ENCODE results near the gene CDHR3. TPM values are rescaled to one million over a fixed set of nuclear protein-coding genes. Genes with fewer than 3 reads are reported as not detected.

CDHR3 gene
- total RNA-seq, 1 donor from 2014 or later = 3.1 TPM

- Histone ChIP-seq H3K9ac (ENCODE audit: low read length) (no peak overlapping the region), H3K36me3 (ENCODE audit: insufficient read depth, low read length) (no peaks in the 10 kb centered on the region), H3K27ac (ENCODE audit: low read depth, low read length) (no peak overlapping the region), H3K4me2 (ENCODE audit: low read length) (no peak overlapping the region), H3K4me1 (ENCODE audit: insufficient read depth, low read length) (peaks cover 14% of the 10 kb centered on the region), H3K27me3 (ENCODE audit: insufficient read depth, low read length) (no peaks in the 10 kb centered on the region), H3K4me3 (ENCODE audit: insufficient read depth, low read depth, low read length) (no peak overlapping the region), H2AFZ (ENCODE audit: low read depth, low read length) (no peak overlapping the region), H3K79me2 (ENCODE audit: insufficient read depth, low read length) (no peaks in the 10 kb centered on the region), H3K9me3 (ENCODE audit: insufficient read depth, low read depth, low read length) (no peaks in the 10 kb centered on the region), H4K20me1 (ENCODE audit: insufficient read depth, low read length) (no peaks in the 10 kb centered on the region)
- H3K4me3 Mint-ChIP-seq (ENCODE audit: unreplicated experiment) = no peak overlapping the region
- no peaks in the 10 kb centered on the region for H3K36me3 Mint-ChIP-seq (ENCODE audit: low read depth, unreplicated experiment)
- FAIRE-seq = no peak
- no peak for DNase-seq (ENCODE audit: low read depth)
- H3K27me3 Mint-ChIP-seq (ENCODE audit: low read depth, unreplicated experiment) = peaks cover 5% of the 10 kb centered on the region
- H3K4me1 Mint-ChIP-seq (ENCODE audit: low read depth, unreplicated experiment) = peaks cover 7% of the 10 kb centered on the region
- no peak overlapping the region for H3K27ac Mint-ChIP-seq (ENCODE audit: unreplicated experiment)
- TF ChIP-seq, protein P1, sequence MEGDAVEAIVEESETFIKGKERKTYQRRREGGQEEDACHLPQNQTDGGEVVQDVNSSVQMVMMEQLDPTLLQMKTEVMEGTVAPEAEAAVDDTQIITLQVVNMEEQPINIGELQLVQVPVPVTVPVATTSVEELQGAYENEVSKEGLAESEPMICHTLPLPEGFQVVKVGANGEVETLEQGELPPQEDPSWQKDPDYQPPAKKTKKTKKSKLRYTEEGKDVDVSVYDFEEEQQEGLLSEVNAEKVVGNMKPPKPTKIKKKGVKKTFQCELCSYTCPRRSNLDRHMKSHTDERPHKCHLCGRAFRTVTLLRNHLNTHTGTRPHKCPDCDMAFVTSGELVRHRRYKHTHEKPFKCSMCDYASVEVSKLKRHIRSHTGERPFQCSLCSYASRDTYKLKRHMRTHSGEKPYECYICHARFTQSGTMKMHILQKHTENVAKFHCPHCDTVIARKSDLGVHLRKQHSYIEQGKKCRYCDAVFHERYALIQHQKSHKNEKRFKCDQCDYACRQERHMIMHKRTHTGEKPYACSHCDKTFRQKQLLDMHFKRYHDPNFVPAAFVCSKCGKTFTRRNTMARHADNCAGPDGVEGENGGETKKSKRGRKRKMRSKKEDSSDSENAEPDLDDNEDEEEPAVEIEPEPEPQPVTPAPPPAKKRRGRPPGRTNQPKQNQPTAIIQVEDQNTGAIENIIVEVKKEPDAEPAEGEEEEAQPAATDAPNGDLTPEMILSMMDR (IDR thresholded peaks at IDR 0.05; ENCODE audit: insufficient read depth, low read depth, low read length) = no peak
- no peak for TF ChIP-seq EZH2 (IDR thresholded peaks at IDR 0.05; ENCODE audit: insufficient read depth, low read length)
- no peaks in the 10 kb centered on the region for H3K9me3 Mint-ChIP-seq (ENCODE audit: unreplicated experiment)
These were observed 107.6 kb downstream of the CDHR3 start for GRCh38 chr7:106070567-106071254.

DNA sequence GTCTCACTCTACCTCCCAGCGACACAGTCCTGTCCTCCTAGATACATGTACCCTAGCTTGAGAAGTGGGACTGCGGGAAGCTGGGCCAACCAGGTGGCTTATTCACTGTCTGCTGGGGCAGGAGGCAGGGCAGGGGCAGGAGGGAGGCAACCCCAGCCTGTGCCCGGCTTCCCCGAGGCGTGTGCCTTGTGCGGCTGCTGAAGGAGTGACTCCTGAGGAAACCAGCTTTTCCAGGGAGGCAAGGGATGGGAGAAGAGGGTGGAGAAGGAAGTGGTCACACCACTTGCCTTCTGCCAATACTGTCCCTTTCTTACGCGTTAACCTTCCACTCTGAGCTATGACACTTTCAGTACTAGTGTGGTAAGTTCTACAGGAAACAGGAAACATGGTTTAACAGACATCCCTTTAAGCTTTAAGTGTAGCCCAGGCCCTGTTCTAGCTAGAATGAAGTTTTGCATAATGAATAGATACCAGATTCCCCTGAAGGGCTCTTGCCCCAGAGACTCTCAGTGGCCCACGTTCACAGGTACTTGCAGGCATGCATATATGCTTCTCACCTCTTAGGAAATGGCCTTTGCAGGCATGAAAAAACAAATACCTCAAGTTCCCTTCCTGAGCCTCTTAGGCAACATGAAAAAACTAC is 108.4 kb downstream of the CDHR3 start:
- peaks cover 5% of the 10 kb centered on the region for H3K27me3 Mint-ChIP-seq (ENCODE audit: low read depth, unreplicated experiment)
- no peaks in the 10 kb centered on the region for H3K9me3 Mint-ChIP-seq (ENCODE audit: unreplicated experiment)
- no peak overlapping the region for H3K4me3 Mint-ChIP-seq (ENCODE audit: unreplicated experiment)
- Histone ChIP-seq H2AFZ (ENCODE audit: low read depth, low read length) (no peak overlapping the region), H3K36me3 (ENCODE audit: insufficient read depth, low read length) (no peaks in the 10 kb centered on the region), H3K9me3 (ENCODE audit: insufficient read depth, low read depth, low read length) (no peaks in the 10 kb centered on the region), H3K79me2 (ENCODE audit: insufficient read depth, low read length) (no peaks in the 10 kb centered on the region), H4K20me1 (ENCODE audit: insufficient read depth, low read length) (no peaks in the 10 kb centered on the region), H3K4me1 (ENCODE audit: insufficient read depth, low read length) (peaks cover 8% of the 10 kb centered on the region), H3K4me2 (ENCODE audit: low read length) (no peak overlapping the region), H3K9ac (ENCODE audit: low read length) (no peak overlapping the region), H3K4me3 (ENCODE audit: insufficient read depth, low read depth, low read length) (no peak overlapping the region), H3K27ac (ENCODE audit: low read depth, low read length) (no peak overlapping the region), H3K27me3 (ENCODE audit: insufficient read depth, low read length) (no peaks in the 10 kb centered on the region)
- H3K36me3 Mint-ChIP-seq (ENCODE audit: low read depth, unreplicated experiment) = no peaks in the 10 kb centered on the region
- peaks cover 5% of the 10 kb centered on the region for H3K4me1 Mint-ChIP-seq (ENCODE audit: low read depth, unreplicated experiment)
- no peak overlapping the region for H3K27ac Mint-ChIP-seq (ENCODE audit: unreplicated experiment)
- no peak for DNase-seq (ENCODE audit: low read depth)
- TF ChIP-seq EZH2 (IDR thresholded peaks at IDR 0.05; ENCODE audit: insufficient read depth, low read length) = no peak
- TF ChIP-seq, protein P1 (IDR thresholded peaks at IDR 0.05; ENCODE audit: insufficient read depth, low read depth, low read length) = no peak
- FAIRE-seq = no peak
